A549 (cell line): ENCODE measurements around the gene PPIG.

ENCODE experiments used
- EP300 ChIP-seq, 2 experiments: fragments of >200 bp; sonication (Bioruptor Twin); formaldehyde crosslinking; IDR thresholded peaks; 2 replicates in 1 of 2; 3 replicates in 1 of 2; pipeline ENCODE4 v1.6.1; 2016 to 2017
- JUN ChIP-seq, 2 experiments: fragments of >200 bp; sonication (Bioruptor Twin); formaldehyde crosslinking; IDR thresholded peaks; 2 replicates in 1 of 2; 3 replicates in 1 of 2; pipeline ENCODE4 v1.6.1; 2016 to 2017
- KDM1A ChIP-seq: fragments of 200-600 bp; sonication (generic); IDR thresholded peaks from 2 replicates; pipeline ENCODE4 v1.6.1; 2016; ENCODE audit warnings: low read depth, mild to moderate bottlenecking
- MAFK ChIP-seq: fragments of 450-650 bp; IDR thresholded peaks from 2 replicates; pipeline ENCODE4 v1.6.1; 2014; ENCODE audit not compliant: partially characterized antibody
- MAZ ChIP-seq: fragments of 150-350 bp; IDR thresholded peaks from 2 replicates; pipeline ENCODE4 v1.6.1; 2014; ENCODE audit warnings: antibody characterized with exemption, low read depth, low read length, borderline replicate concordance
- POLR2A ChIP-seq: IDR thresholded peaks from 2 replicates; pipeline ENCODE4 v1.6.1; 2012; ENCODE audit warnings: mild to moderate bottlenecking, low read length
- RAD21 ChIP-seq, 2 experiments: fragments of >200 bp in 1 of 2; sonication (Bioruptor Twin) in 1 of 2; formaldehyde crosslinking in 1 of 2; IDR thresholded peaks in 1 of 2; conservative IDR thresholded peaks in 1 of 2; 2 replicates in 1 of 2; 3 replicates in 1 of 2; pipeline ENCODE4 v1.6.1; 2012 to 2018; ENCODE audit warnings: inconsistent platforms in 1 of 2
- RFX5 ChIP-seq: fragments of 450-650 bp; IDR thresholded peaks from 2 replicates; pipeline ENCODE4 v1.7.1; 2014; ENCODE audit warnings: antibody characterized with exemption, mild to moderate bottlenecking, moderate library complexity
- TF ChIP-seq, protein P1 (sequence below): fragments of >200 bp; sonication (Bioruptor Twin); formaldehyde crosslinking; IDR thresholded peaks from 3 replicates; pipeline ENCODE4 v1.5.1; 2016
- TF ChIP-seq, protein P2 (sequence below): fragments of 200-600 bp; sonication (generic); IDR thresholded peaks from 2 replicates; pipeline ENCODE4 v1.6.1; 2016; ENCODE audit warnings: antibody characterized with exemption, mild to moderate bottlenecking, moderate library complexity
- TF ChIP-seq, protein P3 (sequence below): IDR thresholded peaks from 2 replicates; pipeline ENCODE4 v1.6.1; 2012
- TF ChIP-seq, protein P4 (sequence below): fragments of 450-650 bp; IDR thresholded peaks from 2 replicates; pipeline ENCODE4 v1.6.1; 2014; ENCODE audit warnings: antibody characterized with exemption

DNA sequence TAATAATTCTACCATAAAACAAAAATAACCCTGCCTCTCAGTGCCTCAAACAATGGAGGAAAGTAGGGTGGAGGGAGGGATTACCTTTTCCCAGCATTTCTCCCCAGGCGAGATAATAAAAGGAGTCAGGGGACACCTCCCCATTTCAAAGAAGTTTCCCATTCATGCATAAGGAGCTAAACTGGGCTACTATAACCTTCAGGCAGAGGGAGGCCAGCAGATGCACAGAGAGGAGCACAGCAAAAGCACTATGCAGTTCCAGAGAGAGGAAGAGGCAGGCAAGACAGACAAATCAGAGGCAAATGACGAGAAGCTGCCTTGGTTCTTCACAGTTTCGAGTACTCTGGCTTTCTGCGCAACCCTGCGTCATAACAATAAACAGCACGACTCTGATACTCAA, 92.7 kb downstream of the PPIG start:
- TF ChIP-seq, protein P1, sequence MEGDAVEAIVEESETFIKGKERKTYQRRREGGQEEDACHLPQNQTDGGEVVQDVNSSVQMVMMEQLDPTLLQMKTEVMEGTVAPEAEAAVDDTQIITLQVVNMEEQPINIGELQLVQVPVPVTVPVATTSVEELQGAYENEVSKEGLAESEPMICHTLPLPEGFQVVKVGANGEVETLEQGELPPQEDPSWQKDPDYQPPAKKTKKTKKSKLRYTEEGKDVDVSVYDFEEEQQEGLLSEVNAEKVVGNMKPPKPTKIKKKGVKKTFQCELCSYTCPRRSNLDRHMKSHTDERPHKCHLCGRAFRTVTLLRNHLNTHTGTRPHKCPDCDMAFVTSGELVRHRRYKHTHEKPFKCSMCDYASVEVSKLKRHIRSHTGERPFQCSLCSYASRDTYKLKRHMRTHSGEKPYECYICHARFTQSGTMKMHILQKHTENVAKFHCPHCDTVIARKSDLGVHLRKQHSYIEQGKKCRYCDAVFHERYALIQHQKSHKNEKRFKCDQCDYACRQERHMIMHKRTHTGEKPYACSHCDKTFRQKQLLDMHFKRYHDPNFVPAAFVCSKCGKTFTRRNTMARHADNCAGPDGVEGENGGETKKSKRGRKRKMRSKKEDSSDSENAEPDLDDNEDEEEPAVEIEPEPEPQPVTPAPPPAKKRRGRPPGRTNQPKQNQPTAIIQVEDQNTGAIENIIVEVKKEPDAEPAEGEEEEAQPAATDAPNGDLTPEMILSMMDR, result no peak
- TF ChIP-seq, protein P2, sequence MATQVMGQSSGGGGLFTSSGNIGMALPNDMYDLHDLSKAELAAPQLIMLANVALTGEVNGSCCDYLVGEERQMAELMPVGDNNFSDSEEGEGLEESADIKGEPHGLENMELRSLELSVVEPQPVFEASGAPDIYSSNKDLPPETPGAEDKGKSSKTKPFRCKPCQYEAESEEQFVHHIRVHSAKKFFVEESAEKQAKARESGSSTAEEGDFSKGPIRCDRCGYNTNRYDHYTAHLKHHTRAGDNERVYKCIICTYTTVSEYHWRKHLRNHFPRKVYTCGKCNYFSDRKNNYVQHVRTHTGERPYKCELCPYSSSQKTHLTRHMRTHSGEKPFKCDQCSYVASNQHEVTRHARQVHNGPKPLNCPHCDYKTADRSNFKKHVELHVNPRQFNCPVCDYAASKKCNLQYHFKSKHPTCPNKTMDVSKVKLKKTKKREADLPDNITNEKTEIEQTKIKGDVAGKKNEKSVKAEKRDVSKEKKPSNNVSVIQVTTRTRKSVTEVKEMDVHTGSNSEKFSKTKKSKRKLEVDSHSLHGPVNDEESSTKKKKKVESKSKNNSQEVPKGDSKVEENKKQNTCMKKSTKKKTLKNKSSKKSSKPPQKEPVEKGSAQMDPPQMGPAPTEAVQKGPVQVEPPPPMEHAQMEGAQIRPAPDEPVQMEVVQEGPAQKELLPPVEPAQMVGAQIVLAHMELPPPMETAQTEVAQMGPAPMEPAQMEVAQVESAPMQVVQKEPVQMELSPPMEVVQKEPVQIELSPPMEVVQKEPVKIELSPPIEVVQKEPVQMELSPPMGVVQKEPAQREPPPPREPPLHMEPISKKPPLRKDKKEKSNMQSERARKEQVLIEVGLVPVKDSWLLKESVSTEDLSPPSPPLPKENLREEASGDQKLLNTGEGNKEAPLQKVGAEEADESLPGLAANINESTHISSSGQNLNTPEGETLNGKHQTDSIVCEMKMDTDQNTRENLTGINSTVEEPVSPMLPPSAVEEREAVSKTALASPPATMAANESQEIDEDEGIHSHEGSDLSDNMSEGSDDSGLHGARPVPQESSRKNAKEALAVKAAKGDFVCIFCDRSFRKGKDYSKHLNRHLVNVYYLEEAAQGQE, result no peak
- TF ChIP-seq POLR2A (no peak), EP300 (IDR thresholded peaks at IDR 0.05) (no peak), MAZ (no peak), MAFK (no peak), RAD21 (conservative IDR thresholded peaks at IDR 0.05 in 1 of 2, IDR thresholded peaks at IDR 0.05 in 1 of 2) (no peak), KDM1A (no peak), RFX5 (no peak), JUN (IDR thresholded peaks at IDR 0.05) (no peak)
- TF ChIP-seq, protein P3, sequence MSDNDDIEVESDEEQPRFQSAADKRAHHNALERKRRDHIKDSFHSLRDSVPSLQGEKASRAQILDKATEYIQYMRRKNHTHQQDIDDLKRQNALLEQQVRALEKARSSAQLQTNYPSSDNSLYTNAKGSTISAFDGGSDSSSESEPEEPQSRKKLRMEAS, result no peak
- TF ChIP-seq, protein P4, sequence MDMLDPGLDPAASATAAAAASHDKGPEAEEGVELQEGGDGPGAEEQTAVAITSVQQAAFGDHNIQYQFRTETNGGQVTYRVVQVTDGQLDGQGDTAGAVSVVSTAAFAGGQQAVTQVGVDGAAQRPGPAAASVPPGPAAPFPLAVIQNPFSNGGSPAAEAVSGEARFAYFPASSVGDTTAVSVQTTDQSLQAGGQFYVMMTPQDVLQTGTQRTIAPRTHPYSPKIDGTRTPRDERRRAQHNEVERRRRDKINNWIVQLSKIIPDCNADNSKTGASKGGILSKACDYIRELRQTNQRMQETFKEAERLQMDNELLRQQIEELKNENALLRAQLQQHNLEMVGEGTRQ, result no peak
